ENCODE results near the gene GMDS.

GRCh38 chr6:1604158-1605003 lies 641.0 kb downstream of the GMDS start:
- TF ChIP-seq POLR2AphosphoS5 (IDR thresholded peaks at IDR 0.05; ENCODE audit: low read depth, low read length), result no peak
- no peak for TF ChIP-seq POLR2A (IDR thresholded peaks at IDR 0.05; ENCODE audit: low read depth, low read length)

Data from GM12892 (cell line).